ENCODE measurements around the gene KCNH8.

Gene KCNH8

GRCh38 chr3:19159966-19160635, 11.8 kb downstream of the KCNH8 start:
- in situ Hi-C loops (cut with HindIII; ENCODE audit: low sequenced_read_pairs): no loop called here
- DNase-seq (ENCODE audit: low read depth): no peak
- TF ChIP-seq CTCF (IDR thresholded peaks at IDR 0.05; ENCODE audit: low read depth, low read length, missing control alignments): no peak
- H3K4me3 ChIP-seq (ENCODE audit: low read depth, low read length): no peak overlapping the region

- DNase-seq (ENCODE audit: low read depth): no peak
- in situ Hi-C loops (cut with HindIII; ENCODE audit: low sequenced_read_pairs): no loop called here
- no peak overlapping the region for H3K4me3 ChIP-seq (ENCODE audit: low read depth, low read length)
- TF ChIP-seq CTCF (IDR thresholded peaks at IDR 0.05; ENCODE audit: low read depth, low read length, missing control alignments): no peak
Observed at GRCh38 chr3:19165654-19166053, 17.3 kb downstream of the KCNH8 start.

GRCh38 chr3:19171794-19172193, 23.5 kb downstream of the KCNH8 start:
- in situ Hi-C loops (cut with HindIII; ENCODE audit: low sequenced_read_pairs): no loop called here
- no peak for TF ChIP-seq CTCF (IDR thresholded peaks at IDR 0.05; ENCODE audit: low read depth, low read length, missing control alignments)
- DNase-seq (ENCODE audit: low read depth): no peak
- H3K4me3 ChIP-seq (ENCODE audit: low read depth, low read length): no peak overlapping the region

GRCh38 chr3:19173945-19174344, 25.6 kb downstream of the KCNH8 start:
- no peak for DNase-seq (ENCODE audit: low read depth)
- TF ChIP-seq CTCF (IDR thresholded peaks at IDR 0.05; ENCODE audit: low read depth, low read length, missing control alignments): no peak
- in situ Hi-C loops (cut with HindIII; ENCODE audit: low sequenced_read_pairs): no loop called here

GRCh38 chr3:19183584-19183983, 35.3 kb downstream of the KCNH8 start:
- in situ Hi-C loops (cut with HindIII; ENCODE audit: low sequenced_read_pairs): no loop called here
- no peak for DNase-seq (ENCODE audit: low read depth)
- H3K4me3 ChIP-seq (ENCODE audit: low read depth, low read length): no peak overlapping the region
- TF ChIP-seq CTCF (IDR thresholded peaks at IDR 0.05; ENCODE audit: low read depth, low read length, missing control alignments): no peak

More at GRCh38 chr3:19173945-19174344, 25.6 kb downstream of the KCNH8 start:
- H3K4me3 ChIP-seq (ENCODE audit: low read depth, low read length): no peak overlapping the region

GRCh38 chr3:19190126-19190525, 41.8 kb downstream of the KCNH8 start:
- no peak for TF ChIP-seq CTCF (IDR thresholded peaks at IDR 0.05; ENCODE audit: low read depth, low read length, missing control alignments)
- in situ Hi-C loops (cut with HindIII; ENCODE audit: low sequenced_read_pairs): no loop called here
- no peak for DNase-seq (ENCODE audit: low read depth)
- no peak overlapping the region for H3K4me3 ChIP-seq (ENCODE audit: low read depth, low read length)

Data from astrocyte of the cerebellum (primary cell).